Frontal cortex (tissue), 4 donors: ENCODE data around the gene ADGRD2. TPM values are rescaled to one million over a fixed set of nuclear protein-coding genes. Genes with fewer than 3 reads are reported as not detected.

Experiments
- DNase-seq, 2 donors: peaks; one replicate each; pipeline ENCODE4 v3.0.0; 2012; ENCODE audit warnings: low spot score in 2 of 2
- FAIRE-seq: peaks from 2 replicates; lab custom pipeline; 2012; peaks lifted over from hg19 to GRCh38; lab: Jason Lieb, UNC
- total RNA-seq: library from RNA; depleted of rRNA; stranded (reverse); fragments of >200 nt; gene quantifications from one replicate; pipeline ENCODE4 v1.2.3, GENCODE V29; 2014
- donor health status: control.
- donor health status: control.
- donor health status: control.

ADGRD2 gene
- total RNA-seq, 1 donor from 2014 or later: not detected

DNA sequence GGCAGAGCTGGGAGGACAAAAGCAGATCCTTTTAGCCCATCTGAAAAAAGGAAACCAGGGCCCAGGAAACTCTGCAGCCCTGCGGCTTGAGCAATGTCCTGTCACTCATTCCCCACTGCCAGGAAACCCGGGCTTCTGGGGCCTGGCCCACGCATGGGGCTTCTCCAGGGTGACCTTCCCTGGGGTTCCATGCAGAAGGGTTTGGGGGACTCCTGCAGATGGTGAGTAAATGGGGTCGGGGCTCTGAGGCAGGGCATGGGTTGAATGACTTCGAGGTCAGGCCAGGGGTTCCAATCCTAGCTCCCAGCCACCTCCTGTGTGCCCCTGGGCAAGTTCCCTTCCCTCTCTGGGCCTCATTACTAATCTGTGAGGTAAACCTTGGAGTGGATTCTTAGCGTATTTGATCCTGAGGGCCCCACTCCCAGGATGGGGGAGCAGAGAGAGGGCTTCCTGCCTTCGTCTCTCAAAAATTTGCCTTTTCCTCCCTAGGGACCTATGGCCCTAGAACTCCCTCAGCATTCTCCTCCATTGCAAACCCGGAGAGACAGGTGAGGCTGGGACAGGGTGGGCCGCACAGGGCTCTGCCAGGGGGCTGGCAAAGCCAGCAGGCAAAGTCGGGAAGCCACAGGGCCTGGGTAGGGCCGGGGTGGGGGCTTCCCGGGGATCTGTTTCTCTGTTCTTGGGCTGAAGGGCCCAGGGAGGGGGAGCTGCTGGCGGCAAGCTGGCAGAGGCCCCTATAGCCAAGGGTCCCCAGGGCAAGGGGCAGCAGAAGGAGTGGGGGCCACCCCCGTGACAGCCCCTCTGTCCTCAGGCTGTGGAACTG is 25.8 kb downstream of the ADGRD2 start:
- FAIRE-seq: no peak
- DNase-seq: no peak

GRCh38 chr9:124477211-124477647 is 27.0 kb downstream of the ADGRD2 start:
- FAIRE-seq (no peak), DNase-seq (peak in 1 of 2 donors; percentile 44)

DNA sequence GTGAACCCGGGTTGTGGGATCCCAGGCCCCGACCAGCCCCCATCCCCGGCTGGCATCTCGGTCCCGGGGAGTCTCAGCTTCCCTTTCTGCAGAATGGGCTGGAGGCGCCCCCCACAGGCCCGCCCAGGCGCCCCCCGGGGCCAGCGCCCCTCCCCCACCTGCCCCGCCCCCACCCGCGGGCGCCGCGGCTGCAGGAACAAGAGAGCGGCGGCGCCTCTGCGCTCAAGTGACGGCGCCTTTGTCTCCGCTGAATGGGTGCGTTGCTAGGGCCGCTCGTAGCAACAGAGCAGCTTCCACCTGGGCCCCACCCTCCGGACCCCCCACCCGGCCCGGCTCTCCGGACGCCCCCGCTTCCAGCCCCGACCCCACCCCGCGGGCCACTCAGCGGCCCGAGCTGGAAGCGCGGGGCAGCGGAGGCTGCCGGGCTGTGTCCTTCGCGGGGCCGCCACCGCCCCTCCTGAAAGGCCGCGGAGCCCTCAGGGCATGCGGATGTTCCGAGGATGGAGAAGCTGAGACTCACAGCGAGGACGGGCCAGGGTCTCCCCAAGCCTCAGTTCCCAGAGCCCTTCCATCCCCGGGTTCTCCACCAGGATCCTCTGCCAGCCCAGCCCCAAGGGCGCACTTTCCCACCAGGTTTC is 27.5 kb downstream of the ADGRD2 start:
- no peak for FAIRE-seq
- DNase-seq: peak; percentile 60 to 76

DNA sequence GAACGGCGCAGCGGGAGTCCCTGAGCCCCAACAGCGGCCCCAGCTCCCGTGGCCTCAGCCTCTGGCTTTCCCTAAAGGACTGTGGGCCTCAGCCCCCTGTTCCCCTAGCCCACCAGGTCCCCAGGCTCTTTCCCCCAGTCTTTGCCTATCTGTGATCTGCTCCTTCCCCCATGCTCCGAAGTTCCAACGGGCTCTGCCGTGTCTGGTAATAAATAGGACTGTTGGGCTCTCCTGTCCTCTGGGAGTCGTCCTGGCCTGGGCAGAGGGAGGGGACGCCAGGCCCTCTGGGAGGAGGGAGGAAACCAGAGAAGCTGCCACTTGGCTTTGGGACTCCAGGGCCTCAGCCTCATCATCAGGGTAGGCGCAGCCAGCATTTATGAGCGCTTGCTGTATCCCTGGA is 28.1 kb downstream of the ADGRD2 start:
- DNase-seq: no peak
- no peak for FAIRE-seq

DNA sequence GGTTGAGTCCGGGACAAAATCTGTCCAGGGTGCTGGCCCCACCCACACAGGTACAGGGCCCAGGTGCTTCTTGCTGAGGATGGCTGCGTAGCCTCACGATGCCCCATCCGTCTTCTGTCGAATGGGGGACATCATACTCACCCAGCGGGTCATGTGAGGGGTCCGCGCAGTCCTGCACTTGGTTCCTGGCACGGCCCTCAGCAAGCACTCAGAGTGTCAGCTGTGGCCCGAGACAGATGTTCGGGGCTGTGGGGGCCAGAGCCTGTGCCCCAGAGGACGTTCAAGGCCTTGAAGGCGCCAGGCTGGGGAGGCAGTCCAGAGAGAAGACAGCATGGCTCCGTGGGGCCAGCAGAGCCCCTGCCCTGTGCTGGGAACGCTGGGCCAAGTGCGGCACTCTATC is 29.1 kb downstream of the ADGRD2 start:
- no peak for DNase-seq
- FAIRE-seq: no peak

DNA sequence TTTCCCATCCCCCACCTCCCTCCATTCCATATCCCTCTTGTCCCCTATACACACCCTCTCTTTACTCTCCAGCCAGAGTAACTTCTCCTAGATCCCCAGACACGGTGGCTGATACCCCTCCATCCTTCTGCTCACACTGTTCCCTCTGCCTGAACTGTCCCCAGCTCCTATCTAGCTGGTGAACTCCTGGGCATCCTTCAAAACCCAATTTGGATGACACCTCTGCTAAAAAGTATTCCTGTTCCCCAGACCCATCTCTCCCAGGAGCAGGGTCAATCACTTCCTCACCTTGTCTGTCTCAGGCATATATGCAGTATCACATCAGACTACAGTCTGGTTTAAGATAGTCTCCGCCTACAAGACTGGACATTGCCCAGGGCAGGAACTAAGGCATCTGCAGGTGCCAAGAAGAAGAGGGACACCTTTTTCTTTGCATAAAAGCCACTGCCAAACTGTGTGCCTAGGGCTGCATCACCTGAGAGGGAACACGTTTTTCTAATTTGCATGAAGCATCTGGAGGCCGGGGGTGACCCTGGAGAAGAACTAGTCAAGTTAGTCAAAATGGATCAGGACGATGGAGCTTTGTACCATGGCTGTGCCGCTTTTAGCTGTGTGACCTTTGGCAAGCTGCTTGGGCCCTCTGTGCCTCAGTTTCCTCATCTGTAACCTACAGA is 29.8 kb downstream of the ADGRD2 start:
- FAIRE-seq: no peak
- DNase-seq: no peak

GRCh38 chr9:124480621-124480981 is 30.4 kb downstream of the ADGRD2 start:
- FAIRE-seq: no peak
- DNase-seq: no peak

DNA sequence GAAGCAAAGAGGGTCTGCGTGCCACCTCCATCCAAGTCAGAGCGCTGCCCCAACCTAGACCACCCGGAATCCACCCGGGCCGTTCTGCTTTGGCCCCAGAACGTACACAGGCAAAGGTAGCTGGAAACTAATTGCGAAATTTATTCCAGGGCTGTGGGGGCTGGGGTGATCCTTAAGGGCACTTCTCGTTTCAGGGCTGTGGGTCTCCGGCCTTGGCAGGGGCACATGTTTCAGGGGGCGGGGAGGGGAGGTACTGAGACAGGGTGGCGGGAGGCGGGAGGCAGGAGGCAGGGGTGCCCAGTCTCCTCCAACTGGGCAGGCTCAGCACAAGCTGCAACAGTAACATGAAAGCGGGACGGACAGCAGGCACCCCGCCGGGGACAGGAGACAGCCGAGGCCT is 30.9 kb downstream of the ADGRD2 start:
- FAIRE-seq (no peak), DNase-seq (no peak)

DNA sequence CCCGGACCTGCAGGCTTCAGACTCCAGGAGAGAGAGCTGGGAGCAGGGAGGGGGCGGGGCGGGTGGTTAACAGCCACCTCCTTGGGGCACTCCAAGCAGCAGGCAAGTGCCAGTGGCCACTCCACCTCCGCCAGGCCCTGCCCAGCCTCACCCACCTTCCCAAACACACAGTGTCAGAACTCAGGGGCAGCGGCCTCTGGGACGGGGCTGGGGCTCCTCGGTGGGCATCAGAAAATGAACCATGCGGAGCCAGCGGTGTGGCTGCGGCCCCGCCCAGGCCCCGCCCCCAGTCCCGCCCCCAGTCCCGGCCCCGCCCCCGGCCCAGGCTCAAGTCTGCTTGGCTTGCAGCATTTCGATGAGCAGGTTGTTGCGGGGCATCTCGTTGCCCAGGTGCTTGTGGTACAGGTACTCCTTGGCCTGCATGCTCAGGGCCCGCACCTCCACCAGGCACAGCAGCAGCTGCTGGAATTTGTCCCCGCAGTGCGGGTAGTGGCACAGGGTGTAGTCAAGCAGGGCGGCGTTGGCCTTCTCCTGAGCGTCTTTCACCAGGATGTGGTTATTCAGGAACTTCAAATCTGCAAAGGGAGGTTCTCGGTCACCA is 32.3 kb downstream of the ADGRD2 start:
- no peak for FAIRE-seq
- DNase-seq: no peak

- FAIRE-seq: no peak
- no peak for DNase-seq
Measured at GRCh38 chr9:124483481-124483880, 33.2 kb downstream of the ADGRD2 start.

DNA sequence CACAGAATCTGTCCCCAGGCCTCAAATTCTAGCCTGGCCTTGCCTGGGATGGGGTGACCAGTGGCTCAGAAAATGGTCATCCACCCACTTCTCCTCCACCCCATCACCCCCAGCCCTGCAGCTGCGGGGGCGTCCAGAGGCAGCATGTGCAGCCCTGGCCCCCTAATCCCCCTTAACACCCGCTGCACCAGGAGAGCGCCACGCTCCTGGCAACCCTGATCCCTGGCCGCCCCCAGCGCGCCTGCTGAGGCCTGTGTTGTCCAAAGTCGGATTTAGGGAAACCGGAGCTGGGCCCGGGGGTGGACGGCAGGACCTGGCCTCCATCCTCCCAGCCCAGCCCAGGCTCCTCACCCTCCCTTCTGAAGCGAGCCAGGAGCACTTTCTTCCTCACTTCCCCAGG is 35.0 kb downstream of the ADGRD2 start:
- FAIRE-seq (no peak), DNase-seq (no peak)

- FAIRE-seq (no peak), DNase-seq (no peak)
Measured at GRCh38 chr9:124485936-124486335, 35.7 kb downstream of the ADGRD2 start.

- FAIRE-seq: no peak
- no peak for DNase-seq
Measured at GRCh38 chr9:124486778-124487259, 36.6 kb downstream of the ADGRD2 start.

- FAIRE-seq (no peak), DNase-seq (no peak)
Measured at GRCh38 chr9:124487260-124488182, 37.3 kb downstream of the ADGRD2 start.

GRCh38 chr9:124488641-124489210 is 38.5 kb downstream of the ADGRD2 start:
- no peak for FAIRE-seq
- no peak for DNase-seq

DNA sequence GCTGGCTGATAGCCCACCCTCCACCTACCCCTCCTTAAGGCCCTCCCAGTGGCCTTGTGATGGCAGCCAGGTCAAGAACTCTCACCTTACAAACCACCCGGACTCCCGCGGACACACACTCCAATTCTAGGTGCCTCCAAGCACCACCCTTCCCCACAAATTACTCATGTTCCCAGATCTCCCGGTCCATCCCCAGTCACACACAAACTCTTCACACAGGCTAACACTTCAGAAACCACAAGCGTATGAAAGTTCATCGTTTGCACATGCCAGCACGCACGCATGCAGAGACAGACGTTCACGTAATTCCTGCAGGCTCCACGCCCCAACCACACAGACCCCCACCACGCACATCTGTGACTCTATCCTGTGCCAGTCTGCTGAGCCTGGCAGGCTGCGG is 39.0 kb downstream of the ADGRD2 start:
- DNase-seq: no peak

DNA sequence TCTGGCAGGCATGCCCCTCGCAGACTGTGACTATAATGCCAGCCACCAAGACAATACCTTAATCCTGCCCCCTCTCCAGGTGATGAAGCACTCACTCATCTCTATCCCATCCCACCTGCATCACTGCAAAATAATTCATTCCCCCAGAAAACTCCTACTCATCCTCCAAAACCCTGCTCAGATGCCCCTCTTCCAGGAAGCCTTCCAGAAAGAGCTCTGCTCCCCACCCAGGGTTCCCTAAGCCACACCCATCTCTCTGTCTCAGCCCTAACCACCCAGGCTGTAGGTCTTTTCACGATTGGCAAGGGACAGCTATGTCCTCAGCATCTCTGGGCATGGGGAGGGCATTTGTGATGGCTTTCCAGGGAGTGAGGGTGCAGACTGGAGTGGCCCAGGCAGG is 39.8 kb downstream of the ADGRD2 start:
- FAIRE-seq: no peak

More for the DNA sequence above, 39.0 kb downstream of the ADGRD2 start:
- FAIRE-seq: no peak

DNA sequence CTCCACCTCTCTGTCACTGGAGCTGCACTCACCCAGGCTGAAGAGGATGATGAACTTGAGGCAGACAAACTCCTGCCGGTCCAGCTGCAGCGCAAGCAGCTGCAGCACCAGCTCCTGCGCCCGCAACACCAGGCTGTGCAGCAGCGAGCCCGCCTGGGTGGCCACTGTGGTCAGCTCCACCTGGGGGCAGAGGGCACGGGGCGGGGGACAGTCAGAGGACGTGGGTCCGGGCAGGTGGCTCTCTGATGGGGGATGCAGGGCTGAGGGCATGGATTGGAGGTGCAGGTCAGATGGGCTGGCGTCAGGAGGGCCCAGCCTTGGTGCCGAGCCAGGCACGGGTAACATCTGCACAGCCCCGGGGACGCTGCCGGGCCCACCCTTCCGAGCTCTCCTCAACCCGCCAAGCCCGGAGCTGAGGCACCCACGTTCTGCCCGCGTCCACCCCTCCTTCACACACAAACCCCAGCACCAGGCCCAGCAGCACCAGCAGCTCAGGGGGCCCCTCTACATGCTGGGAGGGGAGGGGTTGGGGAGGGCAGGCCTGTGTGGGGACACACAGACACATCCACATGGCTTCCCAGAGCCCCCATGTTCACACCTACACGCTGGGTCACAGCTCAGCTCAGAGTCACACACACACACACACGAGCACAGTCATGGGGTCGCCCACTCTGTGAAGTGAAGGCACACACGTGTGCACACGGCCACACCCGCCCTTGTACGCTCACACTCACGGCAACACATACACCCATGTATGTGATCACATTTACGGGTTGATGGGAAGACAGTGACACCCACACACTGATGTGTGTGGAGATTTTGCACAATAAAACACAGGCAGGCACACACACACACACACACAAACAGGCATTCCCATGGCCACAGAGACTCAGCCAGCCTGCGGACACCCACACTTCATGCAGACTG is 41.1 kb downstream of the ADGRD2 start:
- DNase-seq (no peak), FAIRE-seq (no peak)

More for the DNA sequence above, 39.8 kb downstream of the ADGRD2 start:
- DNase-seq: no peak
